Placental pericyte (primary cell): Measurements from ENCODE around the gene NAGS. TPM values are rescaled to one million over a fixed set of nuclear protein-coding genes. Genes with fewer than 3 reads are reported as not detected.

ENCODE experiments used
- small RNA-seq: library from RNA; depleted of rRNA; stranded (forward); fragments of <200 nt; gene quantifications from one replicate; pipeline ENCODE3, GENCODE V24; 2012; ENCODE audit warnings: low replicate concordance
- total RNA-seq: library from RNA; depleted of rRNA; stranded (reverse); fragments of >200 nt; gene quantifications from 2 replicates; pipeline ENCODE4 v1.2.3, GENCODE V29; 2012

Gene NAGS, protein sequence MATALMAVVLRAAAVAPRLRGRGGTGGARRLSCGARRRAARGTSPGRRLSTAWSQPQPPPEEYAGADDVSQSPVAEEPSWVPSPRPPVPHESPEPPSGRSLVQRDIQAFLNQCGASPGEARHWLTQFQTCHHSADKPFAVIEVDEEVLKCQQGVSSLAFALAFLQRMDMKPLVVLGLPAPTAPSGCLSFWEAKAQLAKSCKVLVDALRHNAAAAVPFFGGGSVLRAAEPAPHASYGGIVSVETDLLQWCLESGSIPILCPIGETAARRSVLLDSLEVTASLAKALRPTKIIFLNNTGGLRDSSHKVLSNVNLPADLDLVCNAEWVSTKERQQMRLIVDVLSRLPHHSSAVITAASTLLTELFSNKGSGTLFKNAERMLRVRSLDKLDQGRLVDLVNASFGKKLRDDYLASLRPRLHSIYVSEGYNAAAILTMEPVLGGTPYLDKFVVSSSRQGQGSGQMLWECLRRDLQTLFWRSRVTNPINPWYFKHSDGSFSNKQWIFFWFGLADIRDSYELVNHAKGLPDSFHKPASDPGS
- total RNA-seq: 0.66 and 1.4 TPM in 2 replicates

DNA sequence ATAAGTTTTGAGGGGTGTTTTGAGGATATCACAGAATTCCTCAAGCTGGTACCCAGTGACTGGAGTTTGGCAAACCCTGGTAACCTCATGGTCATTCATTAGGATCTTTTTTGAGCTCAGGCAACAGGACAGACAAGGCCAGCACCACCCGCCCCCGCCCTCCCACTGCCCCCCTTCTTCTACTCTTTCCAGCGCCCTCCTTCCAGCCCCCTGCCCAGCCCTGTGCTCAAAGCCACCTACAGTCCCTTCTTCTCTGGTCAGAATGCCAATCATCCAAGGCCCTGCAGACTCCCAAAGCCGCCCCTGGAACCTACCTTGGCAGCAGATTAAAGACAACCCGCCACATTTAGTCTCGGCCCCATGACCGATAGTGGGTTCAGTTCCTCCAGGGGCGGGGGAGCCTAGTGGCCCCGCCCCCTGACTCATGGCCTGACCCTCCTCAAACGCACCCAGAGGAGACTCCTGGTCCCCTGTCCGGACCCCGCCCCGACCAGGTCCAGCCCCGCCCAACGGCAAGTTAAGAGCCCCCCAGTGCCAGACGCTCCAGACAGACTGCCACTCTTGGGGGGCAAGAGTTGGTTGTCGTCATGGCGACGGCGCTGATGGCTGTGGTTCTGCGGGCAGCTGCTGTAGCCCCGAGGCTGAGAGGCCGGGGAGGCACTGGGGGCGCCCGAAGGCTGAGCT is at the start of gene NAGS:
Gene NAGS (plus strand): TSS at position 546 of the 684 bp plus-strand sequence. CDS start 42 bp downstream, at position 588.

GRCh38 chr17:44014437-44015172 is 10.2 kb downstream of the NAGS start, which contains the start of gene TMEM101:
TMEM101 (minus strand) TSS chr17:44014963; CDS start chr17:44014952, 11 bp downstream.

Small RNAs within 50 kb of the gene (small RNA-seq; reads per million reads assigned to genes)
- gene RF00012: not detected

Other genes with a start within 250 kb of the NAGS start
- not detected in 2 replicates for gene SOST, start 245.8 kb upstream of the NAGS start, total RNA-seq
- gene DUSP3, start 225.6 kb upstream of the NAGS start, total RNA-seq: 67.6 and 81.0 TPM in 2 replicates
- gene CFAP97D1, start 224.2 kb upstream of the NAGS start, total RNA-seq: under 0.01 TPM in 1 of 2 replicates, not detected in the other
- gene MPP3, start 171.5 kb upstream of the NAGS start, total RNA-seq: 8.8 and 14.3 TPM in 2 replicates
- gene CD300LG, start 157.4 kb upstream of the NAGS start, total RNA-seq: not detected in 2 replicates
- 0.43 and 1.3 TPM in 2 replicates for gene MPP2, start 97.1 kb upstream of the NAGS start, total RNA-seq
- gene PPY, start 62.1 kb upstream of the NAGS start, total RNA-seq: not detected in 2 replicates
- not detected in 2 replicates for gene PYY, start 50.7 kb upstream of the NAGS start, total RNA-seq
- gene TMEM101, start 10.3 kb downstream of the NAGS start, total RNA-seq: 41.5 and 70.2 TPM in 2 replicates
- 40.5 and 82.8 TPM in 2 replicates for gene LSM12, start 62.0 kb downstream of the NAGS start, total RNA-seq
- 32.8 and 33.7 TPM in 2 replicates for gene G6PC3, start 66.1 kb downstream of the NAGS start, total RNA-seq
- gene HDAC5, start 119.0 kb downstream of the NAGS start, total RNA-seq: 58.9 and 66.4 TPM in 2 replicates
- 0.66 and 12.2 TPM in 2 replicates for gene HROB, start 137.3 kb downstream of the NAGS start, total RNA-seq
- gene ASB16, start 166.1 kb downstream of the NAGS start, total RNA-seq: 0.88 TPM in 1 of 2 replicates, not detected in the other
- gene TMUB2, start 182.3 kb downstream of the NAGS start, total RNA-seq: 27.5 and 31.3 TPM in 2 replicates
- 43.5 and 65.1 TPM in 2 replicates for gene ATXN7L3, start 195.3 kb downstream of the NAGS start, total RNA-seq
- gene UBTF, start 215.1 kb downstream of the NAGS start, total RNA-seq: 48.4 and 49.2 TPM in 2 replicates